ENCODE data around the gene NOS2. TPM values are rescaled to one million over a fixed set of nuclear protein-coding genes. Genes with fewer than 3 reads are reported as not detected.

Gene NOS2
- total RNA-seq, 4 donors from 2014 or later, result 6.7 to 16.5 (median 7.7) TPM

DNA sequence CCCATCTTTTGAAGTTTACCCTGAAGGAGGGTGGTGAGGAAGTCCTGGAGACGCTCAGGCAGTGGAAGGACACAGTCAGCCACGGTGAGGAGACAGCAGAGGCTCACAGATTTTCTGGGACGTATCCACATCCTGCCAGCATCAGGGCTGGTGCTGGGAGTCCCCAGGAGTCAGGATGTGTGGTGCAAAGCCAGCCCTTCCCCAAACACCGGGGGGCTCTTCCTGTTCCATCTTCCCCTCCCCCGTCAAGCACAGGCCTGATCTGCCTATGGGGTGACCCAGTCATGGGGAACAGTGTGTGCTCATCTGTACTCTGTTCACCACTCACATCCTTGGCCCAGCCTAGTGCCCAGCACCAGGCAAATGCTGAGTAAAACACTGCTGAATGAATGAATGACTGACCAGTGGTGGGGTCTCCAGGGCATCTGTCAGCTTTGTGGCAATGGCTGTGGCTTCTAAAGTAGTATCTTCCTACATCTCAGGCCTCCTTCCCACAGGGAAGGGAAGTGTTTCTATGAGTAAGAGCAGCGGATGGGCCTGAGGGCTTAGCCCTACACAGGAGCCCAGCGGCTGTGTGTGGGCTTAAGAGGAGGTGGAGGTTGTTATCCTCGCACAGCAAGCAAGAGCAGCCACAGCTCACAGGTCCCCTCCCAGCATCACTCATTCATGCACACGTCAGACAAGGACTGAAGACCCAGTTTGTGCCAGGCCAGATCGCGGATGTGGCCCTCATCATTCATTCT, 23.3 kb downstream of the NOS2 start:
- no peaks in the 10 kb centered on the region for H3K9me3 ChIP-seq
- no peaks in the 10 kb centered on the region for H3K4me1 ChIP-seq
- no peak overlapping the region for H3K4me3 ChIP-seq
- H3K27me3 ChIP-seq, result no peaks in the 10 kb centered on the region
- no peak for TF ChIP-seq POLR2A (IDR thresholded peaks at IDR 0.05)
- TF ChIP-seq, protein P1, sequence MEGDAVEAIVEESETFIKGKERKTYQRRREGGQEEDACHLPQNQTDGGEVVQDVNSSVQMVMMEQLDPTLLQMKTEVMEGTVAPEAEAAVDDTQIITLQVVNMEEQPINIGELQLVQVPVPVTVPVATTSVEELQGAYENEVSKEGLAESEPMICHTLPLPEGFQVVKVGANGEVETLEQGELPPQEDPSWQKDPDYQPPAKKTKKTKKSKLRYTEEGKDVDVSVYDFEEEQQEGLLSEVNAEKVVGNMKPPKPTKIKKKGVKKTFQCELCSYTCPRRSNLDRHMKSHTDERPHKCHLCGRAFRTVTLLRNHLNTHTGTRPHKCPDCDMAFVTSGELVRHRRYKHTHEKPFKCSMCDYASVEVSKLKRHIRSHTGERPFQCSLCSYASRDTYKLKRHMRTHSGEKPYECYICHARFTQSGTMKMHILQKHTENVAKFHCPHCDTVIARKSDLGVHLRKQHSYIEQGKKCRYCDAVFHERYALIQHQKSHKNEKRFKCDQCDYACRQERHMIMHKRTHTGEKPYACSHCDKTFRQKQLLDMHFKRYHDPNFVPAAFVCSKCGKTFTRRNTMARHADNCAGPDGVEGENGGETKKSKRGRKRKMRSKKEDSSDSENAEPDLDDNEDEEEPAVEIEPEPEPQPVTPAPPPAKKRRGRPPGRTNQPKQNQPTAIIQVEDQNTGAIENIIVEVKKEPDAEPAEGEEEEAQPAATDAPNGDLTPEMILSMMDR (IDR thresholded peaks at IDR 0.05), result no peak
- H3K36me3 ChIP-seq, result peaks cover 0 to 4% (median 0%) of the 10 kb centered on the region in 3 donors
- DNase-seq, result no peak
- no peak overlapping the region for H3K27ac ChIP-seq

DNA sequence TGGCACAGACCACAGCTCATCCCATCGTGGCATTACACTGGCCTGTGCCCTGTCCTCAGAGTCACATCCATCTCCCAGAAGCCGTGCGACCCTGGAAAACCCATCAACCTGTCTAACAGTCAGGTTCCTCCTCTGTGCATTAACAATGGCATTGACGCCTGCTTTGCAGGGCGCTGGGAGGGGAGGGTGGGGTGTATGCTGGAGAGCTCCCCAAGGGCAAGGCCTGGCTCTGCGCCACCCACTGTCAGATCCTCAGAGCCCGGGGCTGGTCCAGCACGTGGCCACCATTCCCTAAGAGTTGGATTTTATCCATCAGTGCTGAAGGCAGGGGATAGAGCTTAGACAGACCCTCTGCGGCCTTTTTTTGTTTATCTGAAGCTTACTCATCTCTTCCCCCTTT, 28.7 kb downstream of the NOS2 start:
- Histone ChIP-seq H3K4me1 (no peaks in the 10 kb centered on the region), H3K27ac (no peak overlapping the region), H3K27me3 (no peaks in the 10 kb centered on the region), H3K4me3 (no peak overlapping the region), H3K9me3 (no peaks in the 10 kb centered on the region), H3K36me3 (peaks cover 0 to 4% (median 0%) of the 10 kb centered on the region in 3 donors)
- TF ChIP-seq, protein P1 (IDR thresholded peaks at IDR 0.05), result no peak
- no peak for TF ChIP-seq POLR2A (IDR thresholded peaks at IDR 0.05)
- no peak for DNase-seq

DNA sequence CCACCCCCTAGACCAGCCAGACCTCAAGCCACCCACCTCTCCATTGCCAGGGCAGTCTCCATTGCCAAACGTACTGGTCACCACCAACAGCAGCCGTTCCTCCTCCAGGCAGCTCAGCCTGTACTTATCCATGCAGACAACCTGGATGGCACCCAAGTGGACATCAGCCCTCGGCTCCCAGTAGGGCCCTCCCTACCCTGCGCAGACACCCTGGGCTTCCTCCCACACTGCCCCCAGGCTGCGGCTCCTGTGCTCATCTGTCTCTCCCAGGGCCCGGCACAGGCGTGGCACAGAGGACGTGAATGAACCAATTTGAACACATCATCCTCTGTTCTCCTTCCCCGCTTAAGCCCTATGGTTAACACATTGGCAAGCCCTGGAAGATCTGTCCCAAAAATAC, 29.5 kb downstream of the NOS2 start:
- TF ChIP-seq POLR2A (IDR thresholded peaks at IDR 0.05), result no peak
- TF ChIP-seq, protein P1 (IDR thresholded peaks at IDR 0.05), result no peak
- DNase-seq, result no peak
- no peaks in the 10 kb centered on the region for H3K4me1 ChIP-seq
- no peaks in the 10 kb centered on the region for H3K27me3 ChIP-seq
- no peak overlapping the region for H3K27ac ChIP-seq
- no peaks in the 10 kb centered on the region for H3K9me3 ChIP-seq
- no peak overlapping the region for H3K4me3 ChIP-seq
- H3K36me3 ChIP-seq, result peaks cover 0 to 4% (median 0%) of the 10 kb centered on the region in 3 donors

DNA sequence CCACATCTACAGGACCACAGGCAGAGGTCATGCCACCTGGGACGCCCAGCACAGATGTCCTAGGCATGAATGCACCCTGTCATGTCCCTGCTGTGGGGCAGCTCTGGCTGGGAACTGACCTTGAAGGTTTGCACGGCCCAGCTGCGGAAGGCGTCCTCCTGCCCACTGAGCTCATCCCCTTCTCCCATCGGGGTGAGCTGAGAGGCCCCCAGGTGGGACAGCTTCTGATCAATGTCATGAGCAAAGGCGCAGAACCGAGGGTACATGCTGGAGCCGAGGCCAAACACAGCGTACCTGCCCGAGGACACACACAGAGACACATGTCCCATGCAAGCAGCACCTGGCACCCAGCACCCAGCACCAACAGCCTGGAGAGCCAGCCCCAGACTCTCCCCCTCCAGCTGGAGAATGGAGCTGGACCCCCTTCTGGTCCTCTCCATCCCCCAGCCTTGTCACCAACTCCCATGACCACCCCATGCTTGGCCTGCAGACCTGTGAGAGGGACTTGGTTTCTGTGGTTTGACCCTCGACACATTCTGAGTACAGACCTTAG, 31.4 kb downstream of the NOS2 start:
- DNase-seq, result no peak
- no peak overlapping the region for H3K4me3 ChIP-seq
- H3K36me3 ChIP-seq, result no peaks in the 10 kb centered on the region
- no peaks in the 10 kb centered on the region for H3K4me1 ChIP-seq
- H3K27ac ChIP-seq, result no peak overlapping the region
- H3K27me3 ChIP-seq, result no peaks in the 10 kb centered on the region
- TF ChIP-seq, protein P1 (IDR thresholded peaks at IDR 0.05), result no peak
- no peak for TF ChIP-seq POLR2A (IDR thresholded peaks at IDR 0.05)
- no peaks in the 10 kb centered on the region for H3K9me3 ChIP-seq

DNA sequence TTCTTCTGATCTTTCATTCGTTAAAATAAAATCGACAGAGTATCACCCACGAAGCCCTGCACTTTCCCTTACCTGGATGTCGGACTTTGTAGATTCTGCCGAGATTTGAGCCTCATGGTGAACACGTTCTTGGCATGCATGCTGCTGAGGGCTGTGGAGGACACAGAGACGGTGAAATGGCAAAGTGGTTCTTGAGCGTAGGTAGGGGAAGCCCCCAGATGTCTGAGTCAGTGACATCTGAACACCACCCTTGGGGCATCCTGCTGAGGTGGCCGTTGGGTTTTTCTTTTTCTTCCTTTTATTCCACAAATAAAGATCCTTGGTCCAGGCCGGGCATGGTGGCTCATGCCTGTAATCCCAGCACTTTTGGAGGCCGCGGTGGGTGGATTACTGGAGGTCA, 33.9 kb downstream of the NOS2 start:
- no peak overlapping the region for H3K4me3 ChIP-seq
- H3K9me3 ChIP-seq, result no peaks in the 10 kb centered on the region
- no peaks in the 10 kb centered on the region for H3K4me1 ChIP-seq
- H3K36me3 ChIP-seq, result no peaks in the 10 kb centered on the region
- H3K27ac ChIP-seq, result no peak overlapping the region
- H3K27me3 ChIP-seq, result no peaks in the 10 kb centered on the region
- no peak for DNase-seq
- TF ChIP-seq, protein P1 (IDR thresholded peaks at IDR 0.05), result no peak
- TF ChIP-seq POLR2A (IDR thresholded peaks at IDR 0.05), result no peak
